Fibroblast of villous mesenchyme (primary cell): Measurements from ENCODE around the gene SART1. TPM values are rescaled to one million over a fixed set of nuclear protein-coding genes. Genes with fewer than 3 reads are reported as not detected.
A peak's percentile ranks its signal among the peaks of the same experiment; 100 is the strongest.

Experiments used
- DNase-seq: peaks from one replicate; pipeline ENCODE4 v3.0.0-alpha.2; 2010; ENCODE audit warnings: low read depth
- H3K4me3 ChIP-seq: 2 replicates; pipeline ENCODE4 v1.5.1; 2011; ENCODE audit warnings: low read depth, mild to moderate bottlenecking, low read length
- total RNA-seq: library from RNA; depleted of rRNA; stranded (reverse); fragments of >200 nt; gene quantifications from 2 replicates; pipeline ENCODE4 v1.2.3, GENCODE V29; 2012
- TF ChIP-seq, protein P1 (sequence below): IDR thresholded peaks from 2 replicates; pipeline ENCODE4 v1.5.1; 2012; ENCODE audit warnings: low read depth, mild to moderate bottlenecking, low read length; ENCODE audit not compliant: insufficient read depth

SART1 gene
- total RNA-seq, 1 donor, result 25.5 TPM

GRCh38 chr11:65921876-65922275 lies 39.7 kb upstream of the SART1 start:
- no peak overlapping the region for H3K4me3 ChIP-seq
- TF ChIP-seq, protein P1, sequence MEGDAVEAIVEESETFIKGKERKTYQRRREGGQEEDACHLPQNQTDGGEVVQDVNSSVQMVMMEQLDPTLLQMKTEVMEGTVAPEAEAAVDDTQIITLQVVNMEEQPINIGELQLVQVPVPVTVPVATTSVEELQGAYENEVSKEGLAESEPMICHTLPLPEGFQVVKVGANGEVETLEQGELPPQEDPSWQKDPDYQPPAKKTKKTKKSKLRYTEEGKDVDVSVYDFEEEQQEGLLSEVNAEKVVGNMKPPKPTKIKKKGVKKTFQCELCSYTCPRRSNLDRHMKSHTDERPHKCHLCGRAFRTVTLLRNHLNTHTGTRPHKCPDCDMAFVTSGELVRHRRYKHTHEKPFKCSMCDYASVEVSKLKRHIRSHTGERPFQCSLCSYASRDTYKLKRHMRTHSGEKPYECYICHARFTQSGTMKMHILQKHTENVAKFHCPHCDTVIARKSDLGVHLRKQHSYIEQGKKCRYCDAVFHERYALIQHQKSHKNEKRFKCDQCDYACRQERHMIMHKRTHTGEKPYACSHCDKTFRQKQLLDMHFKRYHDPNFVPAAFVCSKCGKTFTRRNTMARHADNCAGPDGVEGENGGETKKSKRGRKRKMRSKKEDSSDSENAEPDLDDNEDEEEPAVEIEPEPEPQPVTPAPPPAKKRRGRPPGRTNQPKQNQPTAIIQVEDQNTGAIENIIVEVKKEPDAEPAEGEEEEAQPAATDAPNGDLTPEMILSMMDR, result no peak
- no peak for DNase-seq

DNA sequence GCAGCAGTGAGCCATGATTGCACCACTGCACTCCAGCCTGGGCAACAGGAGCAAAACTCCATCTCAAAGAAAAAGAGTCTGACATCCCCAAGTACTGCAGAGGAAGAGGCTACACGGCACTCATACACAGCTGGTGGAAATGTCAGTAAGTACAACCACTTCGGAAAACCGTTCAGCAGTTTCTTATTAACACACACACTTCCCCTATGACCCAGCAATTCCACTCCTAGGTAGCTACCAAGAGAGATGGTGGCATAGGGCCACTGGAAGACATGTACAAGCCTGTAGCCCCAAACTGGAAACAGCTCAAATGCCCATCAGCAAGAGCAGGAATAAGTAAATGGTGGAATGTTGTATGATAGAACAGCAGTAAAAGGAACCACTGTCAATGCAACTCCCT lies 39.0 kb upstream of the SART1 start:
- no peak overlapping the region for H3K4me3 ChIP-seq
- TF ChIP-seq, protein P1, result no peak
- no peak for DNase-seq

DNA sequence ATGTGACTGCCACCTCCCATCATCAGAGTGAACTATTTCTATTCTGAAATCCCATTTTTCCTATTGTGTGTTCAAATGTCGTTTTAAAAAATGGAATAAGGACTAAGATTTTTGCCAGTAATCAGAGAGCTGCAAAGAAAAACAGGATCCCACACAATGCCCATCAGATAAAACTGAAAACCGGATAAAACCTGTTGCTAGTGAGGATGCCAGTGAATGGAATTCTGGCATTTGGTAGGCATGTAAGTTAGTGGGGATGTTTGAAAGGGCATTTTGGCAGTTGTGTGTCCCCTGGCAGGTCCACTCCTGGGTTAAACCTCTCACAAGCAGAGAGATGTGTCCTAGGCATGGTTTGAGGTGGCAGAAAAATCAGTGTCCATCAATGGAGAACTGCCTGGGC lies 36.1 kb upstream of the SART1 start:
- no peak overlapping the region for H3K4me3 ChIP-seq
- TF ChIP-seq, protein P1, result no peak
- no peak for DNase-seq

DNA sequence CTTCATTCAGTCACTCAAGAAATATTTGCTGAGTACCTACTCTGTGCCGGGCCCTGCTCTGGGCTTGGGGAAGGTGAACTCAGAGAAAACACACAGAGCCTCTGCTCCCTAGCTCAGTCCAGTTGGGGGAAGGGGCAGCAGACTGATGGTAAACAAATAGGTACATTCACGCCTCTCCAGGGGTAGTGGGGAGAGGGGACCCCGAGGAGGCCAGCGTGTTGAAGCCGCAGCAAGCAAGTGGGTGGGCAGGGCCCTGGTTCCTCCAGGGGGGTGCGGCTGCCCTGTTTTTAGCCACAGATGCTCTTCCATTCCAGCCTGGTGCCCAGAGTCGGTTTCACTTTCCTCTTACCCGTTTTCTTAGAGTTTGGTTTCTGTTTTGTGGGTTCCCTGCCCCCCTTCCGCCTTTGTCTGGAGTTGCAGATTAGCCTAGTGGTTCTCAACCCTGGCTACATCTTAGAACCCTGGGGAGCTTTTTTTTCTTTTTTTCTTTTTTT lies 33.6 kb upstream of the SART1 start:
- H3K4me3 ChIP-seq, result no peak overlapping the region
- DNase-seq, result peak; percentile 47
- TF ChIP-seq, protein P1, result no peak

DNA sequence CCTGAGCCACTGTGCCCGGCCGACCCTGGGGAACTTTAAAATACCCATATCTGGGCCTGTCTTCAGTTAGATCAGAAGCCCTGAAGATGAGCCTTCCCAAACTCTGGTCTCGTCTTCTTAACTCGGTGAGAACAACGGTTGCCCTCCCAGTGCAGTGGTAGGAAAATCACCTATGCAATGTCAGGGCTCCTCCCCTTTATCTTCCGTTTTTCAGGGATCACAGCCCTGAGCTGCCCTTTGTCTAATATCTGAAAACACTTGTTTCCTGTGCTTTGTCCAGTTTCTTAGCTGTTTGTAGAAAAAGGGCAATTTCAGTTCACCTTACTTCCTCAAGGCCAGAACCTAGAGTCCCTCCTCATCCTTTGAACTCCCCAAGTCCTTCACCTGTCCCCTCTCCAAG lies 32.9 kb upstream of the SART1 start:
- TF ChIP-seq, protein P1, result no peak
- no peak overlapping the region for H3K4me3 ChIP-seq
- DNase-seq, result no peak

- no peak for DNase-seq
- TF ChIP-seq, protein P1, result no peak
- no peak overlapping the region for H3K4me3 ChIP-seq
Measured at GRCh38 chr11:65931773-65932557, 29.6 kb upstream of the SART1 start.
